H1 (cell line): ENCODE measurements around the gene CRISPLD2. TPM values are rescaled to one million over a fixed set of nuclear protein-coding genes. Genes with fewer than 3 reads are reported as not detected.

Experiments
- CTCF ChIA-PET: fragments of 300-600 bp; sonication (Branson Sonifier 250); formaldehyde crosslinking; loops from one replicate; lab custom pipeline; 2021; ENCODE audit not compliant: partially characterized antibody; lab: Charles Lee
- POLR2A ChIA-PET: fragments of 300-600 bp; sonication (Branson Sonifier 250); formaldehyde crosslinking; loops from one replicate; lab custom pipeline; 2021; ENCODE audit warnings: inconsistent platforms; ENCODE audit not compliant: partially characterized antibody; lab: Charles Lee
- DNase-seq, 2 experiments: peaks; one replicate each; pipeline versions ENCODE4 v3.0.0 to v3.0.0-alpha.2; 2010 to 2022; ENCODE audit warnings: low spot score in 2 of 2, low read depth in 1 of 2, mixed read lengths in 1 of 2
- FAIRE-seq: peaks from 2 replicates; lab custom pipeline; 2011; peaks lifted over from hg19 to GRCh38; lab: Jason Lieb, UNC
- H2AFZ ChIP-seq: 2 replicates; pipeline ENCODE4 v1.8.1; 2012; ENCODE audit warnings: low read length, inconsistent platforms
- H2AK5ac ChIP-seq: 2 replicates; pipeline ENCODE4 v1.6.1; 2013; ENCODE audit warnings: low read depth, low read length
- H2BK120ac ChIP-seq: replicated peaks from 2 replicates; pipeline ENCODE3; 2013; ENCODE audit warnings: low read depth, low read length, inconsistent platforms
- H2BK12ac ChIP-seq: 2 replicates; pipeline ENCODE4 v1.6.1; 2013; ENCODE audit warnings: low read depth, low read length
- H2BK15ac ChIP-seq: 2 replicates; pipeline ENCODE4 v1.6.1; 2013; ENCODE audit warnings: low read length
- H2BK20ac ChIP-seq: 2 replicates; pipeline ENCODE4 v1.6.1; 2013; ENCODE audit warnings: low read length
- H2BK5ac ChIP-seq: 2 replicates; pipeline ENCODE4 v1.6.1; 2013; ENCODE audit warnings: low read depth, low read length
- H3K14ac ChIP-seq: 2 replicates; pipeline ENCODE4 v1.6.1; 2013; ENCODE audit warnings: inconsistent platforms; ENCODE audit not compliant: insufficient read length
- H3K18ac ChIP-seq: 2 replicates; pipeline ENCODE4 v1.6.1; 2013; ENCODE audit warnings: low read length; ENCODE audit errors: extremely low read depth
- H3K23ac ChIP-seq: 2 replicates; pipeline ENCODE4 v1.6.1; 2013; ENCODE audit warnings: inconsistent platforms; ENCODE audit not compliant: insufficient read length
- H3K23me2 ChIP-seq: 2 replicates; pipeline ENCODE4 v1.6.1; 2013; ENCODE audit warnings: low read depth, low read length
- H3K27ac ChIP-seq: 2 replicates; pipeline ENCODE4 v1.6.1; 2011; ENCODE audit warnings: low read depth, low read length, inconsistent platforms
- H3K27me3 ChIP-seq, 4 experiments: replicated peaks in 1 of 4; 1 replicate in 1 of 4; 2 replicates in 3 of 4; pipeline versions ENCODE4 v1.6.1 to v1.8.1; 2011 to 2013; ENCODE audit warnings: low read length in 3 of 4, mild to moderate bottlenecking in 3 of 4, inconsistent platforms in 2 of 4, mixed read lengths in 2 of 4, moderate library complexity in 1 of 4; ENCODE audit not compliant: control insufficient read depth in 3 of 4, insufficient read depth in 3 of 4; ENCODE audit errors: extremely low read depth in 1 of 4
- H3K36me3 ChIP-seq, 4 experiments: 2 replicates each; pipeline versions ENCODE4 v1.6.1 to v1.8.1; 2011 to 2013; ENCODE audit warnings: mild to moderate bottlenecking in 4 of 4, low read length in 3 of 4, moderate library complexity in 2 of 4, control low read depth in 1 of 4, inconsistent platforms in 1 of 4; ENCODE audit not compliant: insufficient read depth in 4 of 4, control insufficient read depth in 2 of 4
- H3K4ac ChIP-seq: replicated peaks from 2 replicates; pipeline ENCODE3; 2013; ENCODE audit warnings: low read length, low read depth, mixed read lengths, inconsistent platforms; ENCODE audit not compliant: insufficient read length
- H3K4me1 ChIP-seq, 4 experiments: replicated peaks in 1 of 4; 1 replicate in 1 of 4; 2 replicates in 3 of 4; pipeline versions ENCODE4 v1.6.1 to v1.8.1; 2011 to 2013; ENCODE audit warnings: low read length in 3 of 4, inconsistent platforms in 2 of 4, mixed read lengths in 1 of 4; ENCODE audit not compliant: insufficient read depth in 4 of 4, control insufficient read depth in 3 of 4
- H3K4me2 ChIP-seq, 2 experiments: 2 replicates each; pipeline versions ENCODE4 v1.6.1 to v1.8.1; 2011 to 2013; ENCODE audit warnings: low read depth in 2 of 2, low read length in 2 of 2, control low read depth in 1 of 2, inconsistent platforms in 1 of 2, mild to moderate bottlenecking in 1 of 2; ENCODE audit not compliant: insufficient read depth in 1 of 2
- H3K4me3 ChIP-seq, 4 experiments: fragments of 200-600, 300-600 bp in 1 of 4; sonication (generic), shearing (Covaris generic), sonication (Bioruptor Twin) in 1 of 4; 2 replicates each; pipeline versions ENCODE4 v1.5.1 to v1.8.1; 2011 to 2016; ENCODE audit warnings: low read length in 4 of 4, low read depth in 3 of 4, control low read depth in 2 of 4, inconsistent platforms in 2 of 4, mild to moderate bottlenecking in 2 of 4, mixed read lengths in 1 of 4, moderate library complexity in 1 of 4; ENCODE audit not compliant: insufficient read depth in 2 of 4; ENCODE audit errors: extremely low read depth in 1 of 4
- H3K56ac ChIP-seq: replicated peaks from 2 replicates; pipeline ENCODE3; 2013; ENCODE audit warnings: low read depth, mild to moderate bottlenecking, mixed read lengths, low read length, inconsistent platforms; ENCODE audit not compliant: insufficient read length
- H3K79me1 ChIP-seq: 2 replicates; pipeline ENCODE4 v1.6.1; 2013; ENCODE audit warnings: low read depth, low read length, control low read depth
- H3K79me2 ChIP-seq, 2 experiments: 2 replicates each; pipeline versions ENCODE4 v1.6.1 to v1.8.1; 2012 to 2013; ENCODE audit warnings: low read length in 2 of 2, mild to moderate bottlenecking in 2 of 2, inconsistent platforms in 1 of 2; ENCODE audit not compliant: insufficient read depth in 2 of 2, control insufficient read depth in 1 of 2
- H3K9ac ChIP-seq, 4 experiments: replicated peaks in 1 of 4; 1 replicate in 1 of 4; 2 replicates in 3 of 4; pipeline versions ENCODE4 v1.6.1 to v1.8.1; 2011 to 2013; ENCODE audit warnings: low read depth in 3 of 4, low read length in 3 of 4, control low read depth in 2 of 4, mild to moderate bottlenecking in 2 of 4, moderate library complexity in 2 of 4, inconsistent platforms in 1 of 4; ENCODE audit errors: extremely low read depth in 1 of 4
- H3K9me3 ChIP-seq, 2 experiments: 2 replicates each; pipeline versions ENCODE4 v1.6.1 to v1.8.1; 2012 to 2013; ENCODE audit warnings: mild to moderate bottlenecking in 2 of 2, moderate library complexity in 2 of 2, control low read depth in 1 of 2, inconsistent platforms in 1 of 2, low read depth in 1 of 2, low read length in 1 of 2, mixed read lengths in 1 of 2; ENCODE audit not compliant: insufficient read depth in 2 of 2
- H4K20me1 ChIP-seq, 2 experiments: replicated peaks in 1 of 2; 2 replicates each; pipeline versions ENCODE3 to v1.8.1; 2011 to 2013; ENCODE audit warnings: inconsistent platforms in 2 of 2, low read length in 2 of 2, mild to moderate bottlenecking in 1 of 2; ENCODE audit not compliant: insufficient read depth in 2 of 2, control insufficient read depth in 1 of 2
- H4K5ac ChIP-seq: 2 replicates; pipeline ENCODE4 v1.6.1; 2013; ENCODE audit warnings: low read length, low read depth, mixed read lengths, inconsistent platforms; ENCODE audit not compliant: insufficient read length
- H4K8ac ChIP-seq: 2 replicates; pipeline ENCODE4 v1.8.0; 2013; ENCODE audit warnings: mild to moderate bottlenecking, moderate library complexity, low read length, inconsistent platforms; ENCODE audit not compliant: insufficient read depth; ENCODE audit errors: extremely low read depth
- H4K91ac ChIP-seq: replicated peaks from 2 replicates; pipeline ENCODE3; 2013; ENCODE audit warnings: low read length, mixed read lengths, inconsistent platforms; ENCODE audit not compliant: insufficient read length
- BRCA1 ChIP-seq: IDR thresholded peaks from 2 replicates; pipeline ENCODE4 v1.6.1; 2012; ENCODE audit warnings: low read depth, low read length, improper control_type of control experiment
- CHD1 ChIP-seq: IDR thresholded peaks from 2 replicates; pipeline ENCODE4 v1.6.1; 2012; ENCODE audit warnings: low read depth, low read length, improper control_type of control experiment
- CTBP2 ChIP-seq: IDR thresholded peaks from 2 replicates; pipeline ENCODE4 v1.7.0; 2011; ENCODE audit warnings: borderline replicate concordance, mild to moderate bottlenecking, moderate library complexity, mixed read lengths, low read length; ENCODE audit not compliant: insufficient read depth, insufficient read length
- SAP30 ChIP-seq: fragments of 300-600 bp; sonication (generic); IDR thresholded peaks from 2 replicates; pipeline ENCODE4 v1.7.1; 2012; ENCODE audit warnings: low read length, moderate library complexity, mild to moderate bottlenecking, inconsistent platforms; ENCODE audit not compliant: insufficient read depth, insufficient replicate concordance
- SIRT6 ChIP-seq: IDR thresholded peaks from one replicate; pipeline ENCODE4 v1.7.1; 2012; ENCODE audit warnings: low read length, inconsistent platforms
- WGBS, 2 experiments: shearing (Covaris generic) in 1 of 2; methylation state at CpG; one replicate each; pipeline versions ENCODE4 v1.1.6 to v1.1.7; 2013 to 2015; ENCODE audit warnings: low lambda C conversion rate in 2 of 2, mixed read lengths in 2 of 2, inconsistent platforms in 1 of 2, low coverage in 1 of 2, missing lambda C conversion rate in 1 of 2; ENCODE audit not compliant: insufficient replicate concordance in 2 of 2, insufficient coverage in 1 of 2, insufficient read length in 1 of 2; ENCODE audit errors: extremely low coverage in 1 of 2, missing lambda C conversion rate in 1 of 2; 5-methylcytosine and 5-hydroxymethylcytosine counted together
- polyA plus RNA-seq, 7 experiments: library from polyadenylated mRNA; depleted of rRNA in 3 of 7; stranded (reverse) in 5 of 7; unstranded in 2 of 7; fragments of >200 nt in 5 of 7; fragments of 200-250 nt in 2 of 7; gene quantifications; 1 replicate in 5 of 7; 2 replicates in 1 of 7; 4 replicates in 1 of 7; pipeline versions ENCODE4 v1.2.1 to v1.2.3, GENCODE V29; 2011 to 2013; ENCODE audit warnings: missing spikeins in 2 of 7, mixed read lengths in 2 of 7
- total RNA-seq: library from RNA; stranded (reverse); fragmentation: NEBNext Ultra II Directional; extraction: Animal tissue kit (Norgen Biotek cat#: 25700); gene quantifications from 2 replicates; pipeline ENCODE4 v1.2.1, GENCODE V29; 2021
- TF ChIP-seq, protein P1 (sequence below), 3 experiments: IDR thresholded peaks; 1 replicate in 2 of 3; 2 replicates in 1 of 3; pipeline versions ENCODE4 v1.5.1 to v1.6.1; 2011; ENCODE audit warnings: low read length in 3 of 3, mild to moderate bottlenecking in 3 of 3, inconsistent platforms in 2 of 3, low read depth in 1 of 3, moderate library complexity in 1 of 3; ENCODE audit not compliant: insufficient read depth in 1 of 3; ENCODE audit errors: control extremely low read depth in 1 of 3
- TF ChIP-seq, protein P2 (sequence below): IDR thresholded peaks from 2 replicates; pipeline ENCODE4 v1.6.1; 2012; ENCODE audit warnings: inconsistent platforms

The CRISPLD2 gene
- total and polyA plus RNA-seq, 2 of the 8 experiments (the other 6 are each of a cell fraction or from before 2014, with no cell fraction given): 2.7 to 5.1 TPM

DNA sequence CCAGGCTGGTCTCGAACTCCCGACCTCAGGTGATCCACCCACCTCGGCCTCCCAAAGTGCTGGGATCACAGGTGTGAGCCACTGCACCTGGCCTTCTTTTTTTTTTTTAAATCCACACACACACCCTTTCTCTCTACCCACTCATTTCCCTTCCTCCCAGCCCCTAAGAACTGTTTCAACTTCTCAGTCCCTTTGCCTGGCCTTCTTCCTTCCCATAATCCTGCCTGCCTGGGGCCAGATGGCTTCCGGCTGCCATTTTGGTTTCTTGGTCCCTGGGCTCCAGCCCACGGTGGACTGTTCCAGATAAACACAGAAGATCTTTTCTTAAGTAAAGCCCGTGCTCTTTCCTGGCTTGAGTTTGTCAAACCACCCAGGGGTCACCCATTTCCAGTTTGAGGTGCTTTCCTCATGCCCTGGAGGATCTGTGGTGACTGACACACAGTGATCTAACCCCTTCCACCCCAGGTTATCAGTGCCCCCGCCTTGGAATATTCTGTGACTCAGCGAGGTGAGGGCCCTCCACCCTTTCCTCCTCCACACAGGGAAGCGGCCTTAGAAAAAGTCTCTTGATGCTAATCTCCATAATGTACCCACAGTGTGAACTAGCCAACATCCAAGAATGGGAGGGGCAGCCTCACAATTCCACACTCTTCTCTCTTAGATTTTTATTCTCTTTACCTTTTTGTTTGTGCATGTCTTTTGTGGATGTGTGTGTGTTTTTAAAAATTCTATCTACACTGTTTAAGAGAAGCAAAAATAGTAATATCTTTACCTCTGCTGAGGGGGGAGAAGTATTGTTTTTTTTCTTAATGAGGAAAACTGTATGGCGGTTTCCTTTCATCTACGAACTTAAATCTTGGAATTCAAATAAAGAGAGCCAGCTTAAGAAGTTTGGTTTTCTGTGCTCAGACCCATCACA is 60.0 kb downstream of the CRISPLD2 start:
- H3K23ac ChIP-seq: no peak overlapping the region
- no peak overlapping the region for H3K4ac ChIP-seq
- ChIA-PET POLR2A (no interaction called here), CTCF (no interaction called here)
- H3K4me3 ChIP-seq: no peak overlapping the region
- H3K27me3 ChIP-seq: no peaks in the 10 kb centered on the region
- DNase-seq: no peak
- no peak overlapping the region for H4K8ac ChIP-seq
- no peak overlapping the region for H3K9ac ChIP-seq
- no peak for FAIRE-seq
- no peak overlapping the region for H4K91ac ChIP-seq
- no peak overlapping the region for H3K18ac ChIP-seq
- no peaks in the 10 kb centered on the region for H3K9me3 ChIP-seq
- H2AK5ac ChIP-seq: no peak overlapping the region
- H2BK15ac ChIP-seq: no peak overlapping the region
- no peaks in the 10 kb centered on the region for H3K36me3 ChIP-seq
- no peaks in the 10 kb centered on the region for H3K79me2 ChIP-seq
- H3K4me2 ChIP-seq: no peak overlapping the region
- H2BK120ac ChIP-seq: no peak overlapping the region
- no peaks in the 10 kb centered on the region for H3K79me1 ChIP-seq
- H3K14ac ChIP-seq: no peak overlapping the region
- H3K4me1 ChIP-seq: peaks cover 4 to 16% (median 7%) of the 10 kb centered on the region in 4 experiments
- H3K23me2 ChIP-seq: no peaks in the 10 kb centered on the region
- no peak overlapping the region for H3K27ac ChIP-seq
- peaks cover 0 to 1% of the 10 kb centered on the region in 2 experiments for H4K20me1 ChIP-seq
- no peak overlapping the region for H3K56ac ChIP-seq
- no peak overlapping the region for H2BK20ac ChIP-seq
- WGBS, 2 experiments: 90% methylated on average over 11 of the region's 11 CpGs; no CpG with 5 or more reads in 1 of the 2 experiments
- H2BK12ac ChIP-seq: no peak overlapping the region
- H2BK5ac ChIP-seq: no peak overlapping the region
- no peak overlapping the region for H2AFZ ChIP-seq
- no peak overlapping the region for H4K5ac ChIP-seq
- no peak for TF ChIP-seq SIRT6
- TF ChIP-seq CTBP2: no peak
- no peak for TF ChIP-seq SAP30
- TF ChIP-seq, protein P1, sequence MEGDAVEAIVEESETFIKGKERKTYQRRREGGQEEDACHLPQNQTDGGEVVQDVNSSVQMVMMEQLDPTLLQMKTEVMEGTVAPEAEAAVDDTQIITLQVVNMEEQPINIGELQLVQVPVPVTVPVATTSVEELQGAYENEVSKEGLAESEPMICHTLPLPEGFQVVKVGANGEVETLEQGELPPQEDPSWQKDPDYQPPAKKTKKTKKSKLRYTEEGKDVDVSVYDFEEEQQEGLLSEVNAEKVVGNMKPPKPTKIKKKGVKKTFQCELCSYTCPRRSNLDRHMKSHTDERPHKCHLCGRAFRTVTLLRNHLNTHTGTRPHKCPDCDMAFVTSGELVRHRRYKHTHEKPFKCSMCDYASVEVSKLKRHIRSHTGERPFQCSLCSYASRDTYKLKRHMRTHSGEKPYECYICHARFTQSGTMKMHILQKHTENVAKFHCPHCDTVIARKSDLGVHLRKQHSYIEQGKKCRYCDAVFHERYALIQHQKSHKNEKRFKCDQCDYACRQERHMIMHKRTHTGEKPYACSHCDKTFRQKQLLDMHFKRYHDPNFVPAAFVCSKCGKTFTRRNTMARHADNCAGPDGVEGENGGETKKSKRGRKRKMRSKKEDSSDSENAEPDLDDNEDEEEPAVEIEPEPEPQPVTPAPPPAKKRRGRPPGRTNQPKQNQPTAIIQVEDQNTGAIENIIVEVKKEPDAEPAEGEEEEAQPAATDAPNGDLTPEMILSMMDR (IDR thresholded peaks at IDR 0.05; ENCODE audit: control extremely low read depth in 1 of 3, insufficient read depth in 1 of 3, low read depth in 1 of 3, low read length in 3 of 3): no peak
- TF ChIP-seq, protein P2, sequence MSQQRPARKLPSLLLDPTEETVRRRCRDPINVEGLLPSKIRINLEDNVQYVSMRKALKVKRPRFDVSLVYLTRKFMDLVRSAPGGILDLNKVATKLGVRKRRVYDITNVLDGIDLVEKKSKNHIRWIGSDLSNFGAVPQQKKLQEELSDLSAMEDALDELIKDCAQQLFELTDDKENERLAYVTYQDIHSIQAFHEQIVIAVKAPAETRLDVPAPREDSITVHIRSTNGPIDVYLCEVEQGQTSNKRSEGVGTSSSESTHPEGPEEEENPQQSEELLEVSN: no peak
- TF ChIP-seq BRCA1: no peak
- no peak for TF ChIP-seq CHD1
